Esophagus muscularis mucosa (tissue), 4 donors: Measurements from ENCODE around the gene CTBP1. TPM values are rescaled to one million over a fixed set of nuclear protein-coding genes. Genes with fewer than 3 reads are reported as not detected.

Source experiments
- DNase-seq: peaks from one replicate; pipeline ENCODE4 v3.0.0-alpha.2; 2017; ENCODE audit errors: extremely low spot score
- H3K27ac ChIP-seq, 4 donors: fragments of 200-600 bp; sonication (generic); replicated peaks in 1 of 4; 1 replicate in 3 of 4; 2 replicates in 1 of 4; pipeline ENCODE4 v1.5.1; 2016 to 2019; ENCODE audit warnings: mild to moderate bottlenecking in 1 of 4
- H3K27me3 ChIP-seq, 4 donors: fragments of 200-600 bp; sonication (generic); one replicate each; pipeline versions ENCODE4 v1.5.1 to v1.6.0; 2016 to 2019
- H3K36me3 ChIP-seq, 4 donors: fragments of 200-600 bp; sonication (generic); one replicate each; pipeline ENCODE4 v1.5.1; 2016 to 2019
- H3K4me1 ChIP-seq, 4 donors: fragments of 200-600 bp; sonication (generic); one replicate each; pipeline ENCODE4 v1.5.1; 2016 to 2019
- H3K4me3 ChIP-seq, 4 donors: fragments of 200-600 bp; sonication (generic); 1 replicate in 2 of 4; 2 replicates in 2 of 4; pipeline ENCODE4 v1.5.1; 2016 to 2019; ENCODE audit warnings: mild to moderate bottlenecking in 4 of 4, moderate library complexity in 1 of 4
- H3K9me3 ChIP-seq, 4 donors: fragments of 200-600 bp; sonication (generic); 1 replicate in 3 of 4; 2 replicates in 1 of 4; pipeline ENCODE4 v1.5.1; 2016 to 2019
- EP300 ChIP-seq: sonication (generic); formaldehyde crosslinking; IDR thresholded peaks from one replicate; pipeline ENCODE4 v1.6.1; 2017; ENCODE audit warnings: antibody characterized with exemption
- POLR2A ChIP-seq: fragments of 450-650 bp; IDR thresholded peaks from one replicate; pipeline ENCODE4 v1.6.1; 2017; ENCODE audit warnings: antibody characterized with exemption, moderate library complexity, mild to moderate bottlenecking, low read depth
- POLR2AphosphoS5 ChIP-seq, 2 donors: sonication (generic); formaldehyde crosslinking; IDR thresholded peaks; one replicate each; pipeline ENCODE4 v1.6.1; 2017; ENCODE audit warnings: antibody characterized with exemption in 2 of 2
- WGBS: methylation state at CpG from one replicate; pipeline ENCODE4 v1.1.5; 2018; 5-methylcytosine and 5-hydroxymethylcytosine counted together
- intact Hi-C: fragments of 100-400 bp; cut with DNase I; formaldehyde crosslinking; loops from one replicate; pipeline ENCODE4 v1.15.1; 2023
- total RNA-seq, 4 donors: library from RNA; depleted of rRNA; stranded (reverse); fragments of >200 nt; gene quantifications; one replicate each; pipeline versions ENCODE4 v1.1.0 to v1.2.1, GENCODE V29; 2016
- TF ChIP-seq, protein P1 (sequence below), 3 experiments: fragments of 200-600 bp in 2 of 3; fragments of 450-650 bp in 1 of 3; sonication (generic) in 2 of 3; IDR thresholded peaks; one replicate each; pipeline ENCODE4 v1.5.1; 2017 to 2019; ENCODE audit warnings: antibody characterized with exemption in 3 of 3, mild to moderate bottlenecking in 2 of 3, moderate library complexity in 1 of 3

The CTBP1 gene
- total RNA-seq, 4 donors from 2014 or later: 110 to 245 (median 172) TPM

DNA sequence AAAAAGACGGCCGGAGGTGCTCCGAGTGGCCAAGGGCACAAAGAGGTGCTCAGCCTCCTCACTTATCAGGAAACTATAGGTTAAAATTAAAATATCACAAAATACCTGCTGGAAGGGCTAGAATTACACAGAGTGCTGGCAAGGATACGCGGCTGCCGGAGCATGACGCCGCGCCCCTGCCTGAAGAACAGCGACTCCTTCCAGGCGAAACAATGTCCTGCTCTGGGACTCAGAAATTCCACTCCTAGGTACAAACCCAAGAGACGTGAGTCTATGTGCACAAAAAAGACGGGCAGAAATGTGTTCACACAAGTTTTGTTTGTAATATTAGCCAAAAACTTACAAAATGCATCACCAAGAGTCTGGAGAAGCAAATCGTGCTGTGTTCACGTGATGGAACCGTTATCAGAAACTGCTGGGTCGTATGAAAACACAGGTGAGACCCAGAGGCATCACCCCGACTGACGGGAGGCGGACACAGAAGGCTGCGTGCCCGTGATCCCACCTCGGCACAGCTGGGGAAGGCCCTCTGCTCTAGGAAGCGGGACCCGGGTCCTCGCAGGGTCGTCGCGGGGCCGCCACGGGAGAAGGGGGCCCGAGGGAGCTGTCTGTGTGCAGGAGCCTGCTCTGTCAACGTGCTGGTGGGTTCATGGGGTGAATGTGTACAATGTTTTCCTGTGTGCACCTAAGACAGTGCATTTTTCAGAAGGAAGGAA lies 27.6 kb downstream of the CTBP1 start:
- peaks cover 31 to 47% (median 42%) of the 10 kb centered on the region in 4 donors for H3K4me1 ChIP-seq
- no peak for DNase-seq
- 94% methylated on average over 33 of the region's 33 CpGs for WGBS
- peaks cover 31 to 90% (median 74%) of the 10 kb centered on the region in 4 donors for H3K36me3 ChIP-seq
- no peak overlapping the region for H3K4me3 ChIP-seq
- TF ChIP-seq, protein P1, sequence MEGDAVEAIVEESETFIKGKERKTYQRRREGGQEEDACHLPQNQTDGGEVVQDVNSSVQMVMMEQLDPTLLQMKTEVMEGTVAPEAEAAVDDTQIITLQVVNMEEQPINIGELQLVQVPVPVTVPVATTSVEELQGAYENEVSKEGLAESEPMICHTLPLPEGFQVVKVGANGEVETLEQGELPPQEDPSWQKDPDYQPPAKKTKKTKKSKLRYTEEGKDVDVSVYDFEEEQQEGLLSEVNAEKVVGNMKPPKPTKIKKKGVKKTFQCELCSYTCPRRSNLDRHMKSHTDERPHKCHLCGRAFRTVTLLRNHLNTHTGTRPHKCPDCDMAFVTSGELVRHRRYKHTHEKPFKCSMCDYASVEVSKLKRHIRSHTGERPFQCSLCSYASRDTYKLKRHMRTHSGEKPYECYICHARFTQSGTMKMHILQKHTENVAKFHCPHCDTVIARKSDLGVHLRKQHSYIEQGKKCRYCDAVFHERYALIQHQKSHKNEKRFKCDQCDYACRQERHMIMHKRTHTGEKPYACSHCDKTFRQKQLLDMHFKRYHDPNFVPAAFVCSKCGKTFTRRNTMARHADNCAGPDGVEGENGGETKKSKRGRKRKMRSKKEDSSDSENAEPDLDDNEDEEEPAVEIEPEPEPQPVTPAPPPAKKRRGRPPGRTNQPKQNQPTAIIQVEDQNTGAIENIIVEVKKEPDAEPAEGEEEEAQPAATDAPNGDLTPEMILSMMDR (IDR thresholded peaks at IDR 0.05): no peak
- TF ChIP-seq EP300: no peak
- TF ChIP-seq POLR2A: no peak
- TF ChIP-seq POLR2AphosphoS5 (IDR thresholded peaks at IDR 0.05): no peak
- no peaks in the 10 kb centered on the region for H3K27me3 ChIP-seq
- intact Hi-C loops: no loop called here
- no peak overlapping the region for H3K27ac ChIP-seq
- H3K9me3 ChIP-seq: no peaks in the 10 kb centered on the region

DNA sequence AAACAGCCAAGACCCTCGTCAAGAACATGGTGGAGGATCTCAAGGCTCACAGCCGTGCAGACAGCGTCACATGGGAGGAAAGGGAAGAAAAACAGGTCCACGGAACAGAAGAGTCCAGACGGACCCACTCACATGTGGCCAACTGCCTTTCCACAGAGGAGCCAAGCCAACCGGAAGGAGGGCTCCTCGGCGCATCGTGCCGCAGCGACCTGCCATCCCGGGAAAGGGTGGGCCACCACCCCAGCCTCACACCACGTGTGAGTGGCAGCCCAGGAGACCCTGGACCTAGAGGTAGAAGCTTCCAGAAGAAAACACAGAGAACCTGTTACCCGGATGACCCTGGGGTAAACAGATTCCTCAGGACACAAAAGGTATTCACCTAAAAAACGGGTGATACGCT lies 28.4 kb downstream of the CTBP1 start:
- no peaks in the 10 kb centered on the region for H3K27me3 ChIP-seq
- H3K4me1 ChIP-seq: peaks cover 29 to 47% (median 39%) of the 10 kb centered on the region in 4 donors
- DNase-seq: no peak
- 91% methylated on average over 16 of the region's 16 CpGs for WGBS
- intact Hi-C loops: no loop called here
- no peak overlapping the region for H3K4me3 ChIP-seq
- no peak overlapping the region for H3K27ac ChIP-seq
- H3K36me3 ChIP-seq: peaks cover 30 to 90% (median 74%) of the 10 kb centered on the region in 4 donors
- no peak for TF ChIP-seq EP300
- TF ChIP-seq, protein P1 (IDR thresholded peaks at IDR 0.05): no peak
- no peak for TF ChIP-seq POLR2AphosphoS5 (IDR thresholded peaks at IDR 0.05)
- no peak for TF ChIP-seq POLR2A
- H3K9me3 ChIP-seq: no peaks in the 10 kb centered on the region

GRCh38 chr4:1219566-1219950 lies 29.4 kb downstream of the CTBP1 start:
- Histone ChIP-seq H3K27me3 (no peaks in the 10 kb centered on the region), H3K9me3 (no peaks in the 10 kb centered on the region), H3K36me3 (peaks cover 25 to 90% (median 74%) of the 10 kb centered on the region in 4 donors), H3K4me1 (peaks cover 22 to 53% (median 46%) of the 10 kb centered on the region in 4 donors), H3K27ac (peak overlapping the region in 2 of 4 donors; percentile 57 to 64), H3K4me3 (no peak overlapping the region)
- TF ChIP-seq, protein P1 (IDR thresholded peaks at IDR 0.05): no peak
- TF ChIP-seq POLR2A (no peak), POLR2AphosphoS5 (IDR thresholded peaks at IDR 0.05) (no peak), EP300 (no peak)
- WGBS: 88% methylated on average over 7 of the region's 7 CpGs
- DNase-seq: no peak
- intact Hi-C loops: no loop called here

DNA sequence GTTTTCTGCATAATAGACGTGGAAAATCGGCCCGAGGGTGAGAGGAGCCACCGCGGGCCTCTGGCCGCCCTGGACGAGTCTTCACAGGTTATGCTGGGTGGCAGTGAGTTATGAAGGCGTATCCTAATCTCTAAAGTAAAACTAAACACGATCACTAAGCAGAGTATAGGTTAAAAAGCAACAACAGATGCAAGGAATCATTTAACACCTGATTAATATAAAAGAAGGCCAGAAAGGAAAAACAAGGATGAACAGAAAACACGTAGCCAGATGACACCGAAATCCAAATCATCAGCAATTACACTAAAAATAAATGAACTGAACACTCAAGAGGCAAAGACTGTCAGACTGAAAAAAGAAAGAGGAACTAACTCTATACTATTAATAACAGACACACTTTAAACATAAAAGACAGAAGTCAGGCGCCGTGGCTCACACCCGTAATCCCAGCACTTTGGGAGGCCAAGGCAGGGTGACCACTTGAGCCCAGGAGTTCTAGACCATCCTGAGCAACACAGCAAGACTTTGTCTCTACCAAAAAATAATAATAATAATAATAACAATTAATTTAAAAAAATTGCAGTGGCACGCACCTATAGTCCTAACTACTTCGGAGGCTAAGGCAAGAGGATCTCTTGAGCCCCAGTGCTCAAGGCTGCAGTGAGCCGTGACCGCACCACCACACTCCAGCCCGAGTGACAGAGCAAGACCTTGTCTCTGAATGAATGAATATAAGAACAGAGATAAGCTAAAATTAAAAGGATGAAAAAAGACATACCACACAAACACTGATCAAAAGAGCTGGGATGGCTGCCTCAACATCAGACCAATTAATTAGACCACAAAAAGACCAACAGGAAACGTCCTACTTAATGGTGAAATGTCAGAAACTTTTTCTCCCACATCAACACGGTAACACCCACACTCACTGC lies 30.0 kb downstream of the CTBP1 start:
- Histone ChIP-seq H3K9me3 (no peaks in the 10 kb centered on the region), H3K4me1 (peaks cover 22 to 59% (median 49%) of the 10 kb centered on the region in 4 donors), H3K27me3 (no peaks in the 10 kb centered on the region), H3K4me3 (no peak overlapping the region), H3K36me3 (peaks cover 24 to 90% (median 74%) of the 10 kb centered on the region in 4 donors), H3K27ac (peak overlapping the region; percentile 20 to 64 (median 56))
- TF ChIP-seq POLR2AphosphoS5 (IDR thresholded peaks at IDR 0.05): no peak
- TF ChIP-seq EP300: no peak
- TF ChIP-seq, protein P1 (IDR thresholded peaks at IDR 0.05): no peak
- no peak for TF ChIP-seq POLR2A
- DNase-seq: no peak
- 59% methylated on average over 21 of the region's 21 CpGs for WGBS
- intact Hi-C loops: no loop called here
